OCI-LY3 (cell line): ENCODE measurements around the gene PRSS50.

Source experiments
- EZH2phosphoT487 ChIP-seq: fragments of 200-600 bp; shearing (Covaris generic); IDR thresholded peaks from 2 replicates; pipeline ENCODE4 v1.6.1; 2018; ENCODE audit warnings: antibody characterized with exemption, mixed run types, low read depth
- TF ChIP-seq, protein P1 (sequence below): fragments of 200-600, 300-600 bp; sonication (generic); IDR thresholded peaks from 2 replicates; pipeline ENCODE4 v1.5.1; 2014; ENCODE audit warnings: antibody characterized with exemption, low read length, low read depth

DNA sequence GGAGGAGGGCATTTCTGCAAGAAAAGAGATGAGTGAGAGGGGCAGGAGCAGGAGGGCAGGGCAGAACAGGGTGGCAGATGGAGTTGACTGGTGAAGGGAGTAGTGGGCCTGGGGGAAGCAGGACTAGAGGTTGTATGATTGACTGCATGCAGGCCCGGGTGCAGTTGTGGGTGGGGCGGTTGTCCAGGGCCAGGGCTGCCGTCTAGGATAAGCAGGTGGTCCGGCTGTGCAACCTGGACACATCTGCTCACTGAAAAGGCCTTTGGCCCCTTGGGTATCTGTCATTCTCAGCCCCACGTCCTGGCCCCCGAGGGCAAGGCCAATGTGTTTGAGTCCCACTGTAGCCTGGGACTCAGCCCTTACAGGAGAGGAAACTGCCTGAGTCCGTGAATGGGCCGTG lies 49.6 kb downstream of the PRSS50 start:
- no peak for TF ChIP-seq EZH2phosphoT487
- TF ChIP-seq, protein P1, sequence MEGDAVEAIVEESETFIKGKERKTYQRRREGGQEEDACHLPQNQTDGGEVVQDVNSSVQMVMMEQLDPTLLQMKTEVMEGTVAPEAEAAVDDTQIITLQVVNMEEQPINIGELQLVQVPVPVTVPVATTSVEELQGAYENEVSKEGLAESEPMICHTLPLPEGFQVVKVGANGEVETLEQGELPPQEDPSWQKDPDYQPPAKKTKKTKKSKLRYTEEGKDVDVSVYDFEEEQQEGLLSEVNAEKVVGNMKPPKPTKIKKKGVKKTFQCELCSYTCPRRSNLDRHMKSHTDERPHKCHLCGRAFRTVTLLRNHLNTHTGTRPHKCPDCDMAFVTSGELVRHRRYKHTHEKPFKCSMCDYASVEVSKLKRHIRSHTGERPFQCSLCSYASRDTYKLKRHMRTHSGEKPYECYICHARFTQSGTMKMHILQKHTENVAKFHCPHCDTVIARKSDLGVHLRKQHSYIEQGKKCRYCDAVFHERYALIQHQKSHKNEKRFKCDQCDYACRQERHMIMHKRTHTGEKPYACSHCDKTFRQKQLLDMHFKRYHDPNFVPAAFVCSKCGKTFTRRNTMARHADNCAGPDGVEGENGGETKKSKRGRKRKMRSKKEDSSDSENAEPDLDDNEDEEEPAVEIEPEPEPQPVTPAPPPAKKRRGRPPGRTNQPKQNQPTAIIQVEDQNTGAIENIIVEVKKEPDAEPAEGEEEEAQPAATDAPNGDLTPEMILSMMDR = no peak
